NCI-H2107 treated with DMSO at 0.1 percent for 48 hours (cell line): ENCODE data around the gene TAF3.

Experiments used
- DNase-seq: peaks from one replicate; lab custom pipeline; 2025; ENCODE audit not compliant: unreplicated experiment; lab: John Stamatoyannopoulos, UW

TAF3 gene

DNA sequence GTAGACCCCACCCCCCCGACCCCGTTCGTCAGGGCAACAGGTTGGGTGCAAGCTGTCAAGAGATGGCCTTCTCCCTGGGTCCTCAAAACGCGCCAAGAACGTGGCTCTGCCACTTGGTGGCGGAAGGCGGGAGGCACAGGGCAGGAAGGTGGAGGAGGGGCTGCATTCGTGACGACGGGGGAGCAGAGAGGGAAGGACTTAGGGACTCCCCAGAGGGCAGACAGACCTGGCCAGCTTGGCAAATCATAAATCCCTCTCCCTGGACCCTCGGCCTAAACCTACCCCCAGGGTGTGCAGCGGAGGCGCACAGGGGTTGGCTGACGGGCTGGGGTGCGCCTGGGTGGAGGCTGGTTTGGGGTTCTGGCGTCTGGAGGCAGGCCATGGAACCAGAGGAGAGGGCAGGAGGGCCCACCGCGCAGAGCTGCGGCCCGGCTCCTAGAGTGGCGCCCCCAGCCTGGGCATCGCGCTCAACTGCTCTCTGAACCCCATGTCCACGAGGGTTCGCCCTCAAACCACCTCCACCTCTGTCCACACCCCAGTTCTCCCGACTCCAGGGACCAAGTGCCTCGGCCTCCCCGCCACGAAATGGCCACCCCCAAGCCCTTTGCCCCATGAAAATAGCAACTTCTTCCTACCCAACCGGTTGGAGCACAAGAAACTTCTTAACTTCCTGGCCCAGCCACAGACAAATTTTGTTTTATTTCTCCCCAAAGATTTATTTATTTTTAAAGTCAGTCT, 225.4 kb downstream of the TAF3 start:
- DNase-seq, result no peak

DNA sequence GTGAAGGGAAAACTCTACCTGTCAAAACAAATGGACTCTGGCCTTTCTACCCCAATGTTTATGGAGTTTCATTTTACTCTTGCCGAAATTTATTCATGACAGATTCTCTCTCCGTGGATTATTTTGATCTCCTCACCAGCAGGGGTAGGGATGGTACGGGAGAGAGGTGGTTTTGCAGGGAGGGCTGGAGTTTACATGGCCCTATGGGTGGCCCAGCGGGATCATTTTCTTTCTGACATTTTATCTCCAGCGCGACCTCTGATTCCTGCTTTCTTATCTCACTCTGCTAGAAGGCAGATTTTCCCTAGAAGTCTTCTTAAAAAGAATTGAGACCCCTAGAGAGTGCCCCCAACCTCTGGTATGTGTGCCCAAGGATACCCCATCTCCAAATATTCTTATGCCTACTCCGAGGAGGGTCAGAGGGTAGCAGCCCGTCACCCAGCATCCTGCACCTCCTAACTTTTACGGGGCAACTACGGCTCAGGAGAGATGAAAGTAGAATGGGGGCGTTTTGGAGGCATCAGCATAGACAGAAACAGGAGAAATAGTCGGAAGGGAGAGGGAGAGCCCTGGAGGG, 226.1 kb downstream of the TAF3 start:
- no peak for DNase-seq

DNA sequence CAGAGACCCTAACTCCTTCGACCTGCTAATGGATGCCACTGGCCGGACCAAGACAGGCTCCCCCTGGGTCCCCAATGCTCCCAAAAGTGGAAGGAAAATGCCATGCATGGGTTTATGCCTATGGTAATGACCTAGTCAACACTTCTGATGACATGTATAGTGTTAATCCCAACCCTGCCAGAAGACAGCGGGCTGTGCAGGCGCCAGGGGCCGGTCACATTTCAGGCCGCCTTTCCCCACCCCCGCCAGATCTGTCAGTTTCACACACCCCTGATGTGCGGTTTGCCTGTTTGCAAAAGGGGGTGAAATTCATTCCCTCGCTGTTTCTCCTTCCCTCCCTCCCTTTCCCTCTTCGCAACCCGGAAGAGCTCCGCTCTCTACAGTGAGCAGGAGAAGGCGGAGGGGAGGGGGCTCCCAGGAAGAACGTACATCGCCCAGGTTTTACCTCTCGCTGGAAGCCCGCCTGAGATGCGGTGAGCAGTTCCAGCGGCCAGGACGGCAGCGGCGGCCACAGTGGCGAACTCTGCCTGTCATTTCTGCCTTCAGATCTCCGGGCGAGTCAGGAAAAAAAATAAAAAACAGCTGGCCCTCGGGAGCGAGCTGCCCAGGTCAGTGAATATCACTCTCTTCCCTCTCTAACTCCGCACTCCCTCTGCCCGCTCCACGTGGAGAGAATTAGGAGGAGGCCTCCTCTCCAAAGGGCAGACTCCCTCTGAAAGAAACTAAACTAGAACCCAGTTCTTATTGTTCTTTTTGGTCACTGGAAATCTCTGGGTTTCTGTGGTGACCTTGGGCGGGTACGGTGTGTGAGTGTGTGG, 226.8 kb downstream of the TAF3 start:
- DNase-seq, result no peak

DNA sequence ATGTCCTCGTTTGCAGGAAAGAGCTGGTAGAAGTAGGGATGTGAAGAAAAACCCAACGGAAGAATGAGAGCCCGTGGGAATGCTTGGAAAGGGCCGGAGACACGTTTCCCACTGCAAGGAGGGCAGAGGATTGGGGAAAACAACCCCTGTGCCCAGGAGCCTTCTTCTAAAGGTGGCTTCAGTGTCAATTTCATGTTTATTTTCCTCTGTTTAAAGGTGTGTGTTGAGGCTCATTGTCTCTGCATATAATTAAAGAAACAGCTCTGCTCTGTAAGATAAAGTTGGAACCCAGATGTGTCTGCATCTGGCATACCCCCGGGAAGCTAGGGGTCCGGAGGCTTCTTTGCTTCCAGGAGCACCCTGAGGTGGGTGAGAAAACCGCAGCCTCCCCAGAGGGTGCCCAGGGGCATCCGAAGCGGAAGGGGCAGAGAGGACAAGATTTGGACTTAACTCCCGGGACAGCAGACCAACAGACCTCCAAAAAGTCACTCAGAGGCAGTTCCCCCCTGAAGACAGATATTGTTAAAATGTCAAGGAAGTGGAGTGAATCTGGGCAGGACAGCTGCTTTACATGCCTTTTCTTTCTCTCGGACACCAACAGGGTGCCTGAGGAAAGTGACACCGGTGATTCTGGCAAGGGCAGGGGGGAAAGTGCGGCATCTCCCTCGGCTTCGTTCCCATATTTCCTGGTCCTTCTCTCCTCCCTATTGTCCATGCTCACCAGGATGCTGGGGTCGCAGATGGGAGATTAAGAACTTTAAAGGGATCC, 227.6 kb downstream of the TAF3 start:
- DNase-seq, result no peak

DNA sequence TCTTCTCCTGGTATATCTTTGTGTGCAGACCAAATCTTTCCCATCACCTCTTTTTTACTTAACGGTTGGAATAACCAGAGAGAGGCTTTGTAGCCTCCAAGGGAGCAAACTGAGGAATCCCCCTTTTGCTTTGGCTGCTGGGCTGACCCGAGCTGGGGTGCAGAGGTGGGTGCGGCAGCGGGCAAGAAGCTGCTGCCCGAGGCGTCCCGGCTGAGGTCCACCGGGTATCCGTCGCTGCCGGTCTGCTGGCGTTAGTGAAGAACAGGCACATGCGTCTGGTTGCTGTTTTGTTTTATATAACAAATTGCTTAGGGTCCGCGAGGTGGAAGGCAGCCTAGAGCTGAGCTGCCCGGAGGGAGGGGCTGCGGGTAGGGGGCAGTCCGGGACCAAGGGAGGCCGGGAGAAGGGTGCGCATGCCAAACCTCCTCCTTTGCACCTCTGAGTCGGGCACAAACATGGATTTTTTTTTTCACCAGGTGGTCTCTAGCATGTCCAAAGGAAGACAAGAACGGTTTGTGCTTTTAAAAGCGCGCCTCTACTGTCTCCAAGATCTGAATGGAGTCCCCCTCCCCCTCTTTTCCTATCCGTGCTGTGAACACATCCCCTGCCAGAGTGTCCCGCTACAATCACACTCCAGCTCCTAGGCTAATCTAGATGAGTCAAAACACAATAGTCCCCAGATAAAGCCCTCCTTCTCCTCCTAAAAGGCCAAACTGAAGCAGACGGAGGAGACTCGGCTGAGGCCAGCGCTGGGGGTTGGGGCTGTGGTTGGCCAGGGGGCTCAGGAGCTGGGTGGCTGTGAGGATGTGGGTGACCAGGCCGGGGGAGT, 229.4 kb downstream of the TAF3 start:
- no peak for DNase-seq

DNA sequence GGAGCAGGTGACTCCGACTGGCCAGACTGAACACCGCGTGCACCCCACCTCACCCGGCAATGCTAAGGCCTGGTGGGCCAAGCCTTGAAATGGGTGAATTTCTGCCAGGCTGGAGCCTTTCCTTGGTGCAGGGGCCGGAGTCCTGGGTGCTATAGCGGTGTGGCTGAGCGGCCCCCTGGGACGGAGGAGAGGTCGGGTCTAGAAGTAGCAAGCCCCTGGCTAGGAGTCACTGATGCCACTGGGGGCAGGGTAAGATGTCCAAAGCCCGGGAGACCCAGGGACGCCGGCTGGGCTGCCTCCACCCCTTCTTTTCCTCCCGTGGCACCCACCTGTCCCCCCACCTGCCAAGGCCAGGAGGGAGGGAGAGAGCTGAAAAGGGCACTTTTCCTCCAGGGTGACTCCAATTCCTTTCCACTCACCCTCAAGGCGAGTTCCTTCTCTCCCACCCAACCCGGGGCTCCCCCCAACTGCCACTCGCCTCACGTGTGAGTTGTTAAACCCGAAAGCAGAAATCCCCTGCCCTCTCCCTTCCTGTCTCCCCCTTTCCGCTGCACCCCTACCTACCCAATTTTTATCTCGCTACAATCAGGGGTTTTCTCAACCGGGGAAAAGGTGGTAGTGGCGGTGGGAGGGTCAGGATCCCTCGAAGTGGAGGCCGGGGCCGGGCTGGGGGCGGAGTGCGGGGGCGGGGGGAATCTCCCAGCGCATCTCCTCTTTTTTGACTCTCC, 230.1 kb downstream of the TAF3 start:
- DNase-seq, result no peak

DNA sequence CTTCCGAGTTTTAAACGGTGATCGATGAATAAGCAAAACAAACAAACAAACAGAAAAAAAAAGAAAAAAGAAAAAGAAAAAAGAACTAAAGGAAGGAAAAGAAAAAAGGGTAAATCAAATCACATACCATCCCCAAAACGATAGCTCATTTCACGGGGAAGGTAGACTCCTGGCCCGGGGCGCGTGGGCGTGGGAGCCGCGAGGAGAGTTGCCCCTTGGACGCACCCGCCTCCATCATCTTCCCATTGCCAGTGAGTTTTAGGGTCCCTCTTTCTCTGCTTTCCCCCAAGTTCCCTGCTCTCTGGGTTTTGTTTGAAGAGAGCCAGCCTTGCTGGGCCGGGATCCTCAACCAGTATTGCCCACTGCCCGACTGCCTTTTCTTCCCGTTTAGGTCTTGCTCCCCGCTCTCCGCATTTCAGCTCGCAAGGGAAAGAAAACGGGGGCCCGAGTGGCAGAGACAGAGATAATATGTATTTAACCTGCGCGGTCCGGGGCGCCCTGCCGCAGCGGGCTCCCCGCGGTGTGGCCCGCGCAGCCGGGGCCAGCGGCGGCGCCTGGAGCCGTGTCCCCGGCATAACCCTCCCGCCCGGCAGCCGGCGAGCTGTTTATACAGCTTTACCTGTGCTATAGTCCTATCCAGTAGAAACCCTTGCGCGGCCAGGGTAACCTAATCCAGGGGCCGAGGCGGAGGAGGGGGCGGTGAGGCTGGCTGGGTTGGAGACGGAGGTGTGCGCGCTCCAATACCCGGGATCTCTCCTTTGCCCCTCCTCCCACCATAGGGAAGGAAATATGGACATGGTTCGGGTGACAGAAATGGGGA, 230.9 kb downstream of the TAF3 start:
- no peak for DNase-seq

DNA sequence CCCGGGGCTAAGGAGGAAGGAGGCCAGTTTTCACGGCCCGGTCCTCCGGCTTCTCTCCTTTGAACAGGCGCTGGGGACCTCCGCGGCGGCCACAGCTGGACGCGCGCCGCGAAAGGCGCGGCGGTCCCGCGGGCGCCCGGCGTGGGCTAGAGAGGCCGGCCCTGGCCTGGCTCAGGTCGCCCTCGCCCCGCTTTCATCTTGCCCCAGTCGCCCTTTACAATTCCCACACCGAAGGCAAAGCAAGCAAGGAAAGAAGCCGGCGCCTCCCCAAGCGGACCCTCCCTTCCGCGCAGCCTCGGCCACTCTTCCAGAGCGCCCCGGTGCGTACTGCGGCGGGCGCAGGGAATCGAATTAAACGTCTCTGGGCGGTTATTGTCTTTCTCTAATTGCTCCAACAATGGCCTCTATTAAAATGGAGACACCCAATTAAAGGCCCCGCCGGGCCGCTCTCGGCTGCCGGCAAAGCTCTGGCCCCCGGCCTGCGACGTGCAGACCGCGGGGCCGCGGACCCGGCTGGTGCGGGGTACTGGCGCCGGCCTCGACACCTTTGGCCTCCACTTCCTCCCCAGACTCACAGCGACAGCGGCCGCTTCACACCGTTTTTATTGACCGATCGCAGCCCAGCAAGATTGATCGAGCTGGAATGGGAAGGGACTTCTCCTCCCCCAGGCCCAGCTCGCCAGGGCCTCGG, 231.7 kb downstream of the TAF3 start:
- no peak for DNase-seq

DNA sequence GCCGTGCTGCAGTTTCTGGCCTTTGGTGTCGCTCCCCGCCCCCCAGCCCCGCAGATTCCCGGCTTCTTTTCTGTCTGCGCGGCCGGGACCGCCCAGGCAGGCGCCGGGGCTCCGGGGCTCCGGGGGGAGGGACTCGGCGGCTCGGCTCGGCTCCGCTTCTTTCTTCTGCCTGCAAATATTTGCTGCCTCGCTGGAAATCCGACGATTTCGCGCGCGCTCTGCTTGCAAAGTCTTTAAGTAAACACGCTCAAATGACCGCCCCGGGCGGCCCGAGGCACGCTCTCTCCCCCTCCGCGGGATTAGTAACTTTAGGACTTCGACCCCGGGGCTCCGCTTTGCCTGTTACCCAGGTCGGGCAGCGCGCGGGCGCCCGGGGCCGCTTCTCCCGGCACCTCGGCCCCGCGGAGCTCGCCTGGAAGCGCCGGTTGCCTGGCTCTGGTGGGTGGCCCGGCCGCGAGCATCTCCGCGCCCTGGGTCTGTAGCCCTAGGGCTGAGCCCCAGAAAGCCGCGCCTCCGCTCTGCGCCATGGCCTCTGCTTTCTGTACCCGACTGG, 232.3 kb downstream of the TAF3 start:
- DNase-seq, result no peak

DNA sequence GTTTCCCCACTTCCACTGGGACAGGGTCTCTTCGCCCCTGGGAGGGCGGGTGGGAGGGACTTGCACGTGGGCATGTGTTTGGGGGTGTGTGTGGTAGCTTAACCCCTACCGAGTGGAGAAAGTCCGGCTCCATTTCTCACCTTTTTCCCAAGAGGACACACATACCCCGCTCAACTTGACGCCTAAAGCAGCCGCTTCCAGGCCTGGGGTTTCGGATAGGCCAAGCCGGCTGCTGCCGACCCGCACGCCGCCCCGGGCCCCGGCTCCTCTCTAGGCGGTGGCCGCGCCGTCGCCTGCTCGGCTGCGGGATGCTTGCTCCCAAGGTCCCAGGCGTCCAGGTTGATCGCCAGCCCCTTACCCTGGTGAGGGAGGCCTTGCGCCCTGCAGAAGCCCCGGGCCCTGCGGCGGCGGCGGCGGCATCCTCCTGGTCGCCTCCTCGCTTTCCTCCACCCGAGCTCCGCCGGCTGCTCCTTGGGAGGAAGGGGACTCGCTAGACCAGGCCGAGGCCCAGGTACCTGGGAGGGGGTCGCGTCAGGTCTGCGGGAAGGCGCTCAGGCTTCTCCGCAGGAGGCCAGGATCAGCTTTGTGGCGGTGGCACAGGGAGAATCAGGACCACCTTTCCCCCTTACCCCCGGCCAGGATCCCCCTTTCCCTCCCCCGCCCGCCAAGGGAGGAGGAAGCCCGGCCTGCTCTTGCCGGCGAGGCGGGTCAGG, 233.0 kb downstream of the TAF3 start:
- no peak for DNase-seq

DNA sequence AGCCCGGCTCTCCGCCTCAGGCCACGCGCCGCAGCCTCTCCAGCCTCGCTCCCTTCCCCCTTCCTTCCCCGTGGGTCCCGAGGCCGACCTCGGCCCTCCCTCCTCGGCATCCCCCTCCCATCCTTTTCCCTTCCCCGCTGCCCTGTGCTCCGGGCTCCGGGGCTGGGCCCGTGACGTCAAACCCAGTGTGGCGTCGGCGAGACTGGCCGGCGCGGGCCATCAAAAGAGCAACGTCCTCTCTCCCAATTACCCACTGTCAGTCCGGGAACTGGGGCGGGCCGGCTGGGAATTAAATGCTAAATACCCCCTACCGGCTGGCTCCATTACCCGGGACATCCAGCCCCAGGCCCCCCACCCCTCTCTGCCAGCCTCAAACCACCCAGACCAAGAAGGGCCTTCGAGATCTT, 233.5 kb downstream of the TAF3 start:
- no peak for DNase-seq

DNA sequence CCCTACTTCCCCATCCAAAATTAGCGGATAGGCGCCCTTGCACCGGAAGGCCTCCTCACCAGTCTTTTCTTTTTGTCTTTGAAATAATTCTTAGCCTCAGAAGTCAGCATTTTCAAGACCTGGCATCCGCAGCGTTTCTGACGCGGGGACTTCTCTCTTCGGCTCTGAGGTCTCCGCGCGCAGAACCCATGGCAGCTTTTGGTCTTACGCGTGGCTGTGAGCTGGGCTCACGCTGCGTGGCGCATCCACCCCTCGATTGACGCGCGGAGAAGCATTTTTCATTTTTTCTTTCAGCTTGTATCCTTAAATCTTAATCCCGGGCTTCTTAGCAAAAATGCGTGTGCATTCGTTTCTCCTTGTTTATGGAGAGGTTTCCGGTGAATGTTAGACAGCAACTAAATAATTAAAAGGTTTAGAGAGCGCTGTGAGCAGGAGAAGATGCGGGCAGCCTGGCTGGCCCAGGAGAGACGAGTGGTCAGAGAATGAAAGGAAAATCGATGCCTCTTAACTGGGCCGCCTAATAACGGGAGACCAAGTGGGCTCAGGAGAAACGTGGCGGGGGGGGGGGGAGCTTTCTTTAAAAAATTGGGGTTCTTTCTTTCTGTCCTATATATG, 234.1 kb downstream of the TAF3 start:
- DNase-seq, result no peak

DNA sequence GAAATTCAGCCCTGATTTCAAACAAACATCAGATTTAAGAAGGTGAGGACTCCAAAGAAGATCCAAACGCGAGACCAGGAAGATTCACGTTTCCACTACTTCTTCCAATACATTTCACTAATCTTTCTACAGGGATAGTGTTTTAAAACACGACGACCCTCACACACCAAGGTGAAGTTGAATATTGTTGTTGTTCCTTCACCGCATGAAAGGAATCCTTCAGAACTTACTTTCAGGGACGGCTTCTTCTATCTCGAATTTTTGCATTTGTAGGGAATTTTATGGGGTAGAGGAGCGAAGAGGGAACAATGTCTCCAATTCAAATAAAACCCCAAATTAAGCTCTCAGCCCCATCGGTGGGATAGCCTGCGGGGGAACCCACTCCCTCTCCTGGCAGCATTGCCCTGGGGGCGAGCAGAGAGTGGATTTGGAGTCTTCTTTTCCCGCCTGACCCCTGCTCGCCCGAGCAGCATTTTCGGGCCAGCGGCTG, 234.7 kb downstream of the TAF3 start:
- no peak for DNase-seq

DNA sequence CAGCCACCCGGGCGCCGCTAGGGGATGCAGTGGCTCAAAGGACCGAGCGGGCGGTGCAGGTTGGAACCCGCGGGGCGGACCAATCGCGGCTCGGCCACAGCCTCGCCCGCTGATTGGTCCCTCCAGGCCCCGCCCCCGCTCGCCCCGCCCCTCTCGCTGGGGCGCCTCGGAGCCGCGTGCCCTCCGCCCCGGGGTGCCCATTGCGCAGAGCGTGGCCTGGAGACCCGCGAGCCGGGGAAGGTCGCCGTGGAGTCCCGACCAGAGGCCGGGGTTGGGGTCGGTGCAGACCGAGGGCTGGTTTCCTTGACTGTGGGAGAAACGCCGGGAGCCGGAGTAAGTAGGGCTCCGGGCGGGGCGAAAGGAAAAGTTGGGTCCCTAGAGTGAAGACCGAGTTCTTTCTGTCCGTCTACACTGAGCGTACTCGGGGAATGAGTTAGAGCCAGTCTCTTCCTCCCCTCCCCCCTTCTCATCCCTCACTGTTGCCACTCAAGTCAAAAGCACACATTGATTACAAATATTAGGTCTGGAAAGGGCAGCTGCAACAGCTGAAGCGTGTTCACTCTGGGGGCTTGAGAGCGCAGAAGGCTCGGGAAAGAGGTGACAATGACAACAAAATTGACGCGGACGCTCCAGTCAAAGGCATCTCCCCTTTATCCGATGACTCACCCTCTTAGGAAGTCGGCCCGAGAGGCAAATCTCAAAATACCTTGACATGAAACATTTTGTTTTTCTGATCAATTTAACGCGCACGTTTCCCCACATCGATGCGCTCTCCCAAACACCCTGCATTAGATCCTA, 235.3 kb downstream of the TAF3 start:
- DNase-seq, result no peak

DNA sequence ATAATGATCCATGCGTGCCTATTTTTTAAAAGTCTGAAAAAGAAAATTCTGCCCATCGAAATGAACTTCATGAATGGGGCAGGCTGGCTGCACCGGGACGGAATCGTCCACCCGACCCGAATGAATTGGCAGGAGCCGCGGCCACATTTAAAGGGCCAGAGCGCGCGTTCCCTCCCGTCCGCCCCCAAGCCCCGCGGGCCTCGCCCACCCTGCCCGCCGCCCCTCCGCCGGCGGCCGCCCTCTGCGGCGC, 235.9 kb downstream of the TAF3 start:
- DNase-seq, result no peak
